ENCODE measurements around the gene TSPAN18.

Gene TSPAN18

GRCh38 chr11:44804449-44805437, 78.0 kb downstream of the TSPAN18 start:
- no peak for DNase-seq

DNA sequence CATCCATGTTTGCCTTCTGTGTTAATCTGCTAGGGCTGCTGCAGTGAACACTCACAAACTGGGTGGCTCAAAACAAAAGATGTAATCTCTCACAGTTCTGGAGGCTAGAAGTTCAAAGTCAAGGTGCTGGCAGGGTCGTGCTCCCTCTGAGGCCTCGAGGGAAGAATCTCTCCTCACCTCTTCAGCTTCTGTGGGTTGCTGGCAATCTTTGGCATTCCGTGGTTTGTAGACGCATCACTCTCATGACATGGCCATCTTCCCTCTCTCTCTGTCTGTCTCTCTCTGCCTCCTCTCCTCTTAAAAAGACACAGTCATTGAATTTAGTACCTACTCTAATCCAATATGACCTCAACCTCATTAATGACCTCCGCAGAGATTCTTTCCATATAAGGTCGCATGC, 78.8 kb downstream of the TSPAN18 start:
- no peak for DNase-seq

GRCh38 chr11:44808053-44808753, 81.4 kb downstream of the TSPAN18 start:
- no peak for DNase-seq

GRCh38 chr11:44809283-44809682, 82.5 kb downstream of the TSPAN18 start:
- DNase-seq, result no peak

GRCh38 chr11:44811841-44812448, 85.2 kb downstream of the TSPAN18 start:
- no peak for DNase-seq

GRCh38 chr11:44812971-44813370, 86.2 kb downstream of the TSPAN18 start:
- no peak for DNase-seq

DNA sequence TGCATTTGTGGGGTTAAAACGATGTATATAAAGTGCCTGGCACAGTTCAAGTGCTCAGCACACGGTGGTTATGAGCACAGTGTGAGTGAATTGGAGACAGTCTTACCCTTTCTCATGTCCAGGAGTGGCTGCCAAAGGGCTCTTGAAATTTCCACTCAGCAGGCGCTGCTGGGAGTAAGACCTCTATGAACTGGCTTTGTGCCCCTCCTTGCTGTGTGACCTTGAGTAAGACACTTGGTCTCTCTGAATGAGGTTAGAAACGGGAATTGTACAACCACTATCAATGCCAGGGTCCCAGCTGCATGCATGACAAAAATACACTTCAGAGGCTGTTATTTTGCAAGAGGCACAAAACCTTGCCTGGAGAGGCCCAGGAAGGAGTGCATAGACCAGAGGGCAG, 86.6 kb downstream of the TSPAN18 start:
- DNase-seq, result no peak

DNA sequence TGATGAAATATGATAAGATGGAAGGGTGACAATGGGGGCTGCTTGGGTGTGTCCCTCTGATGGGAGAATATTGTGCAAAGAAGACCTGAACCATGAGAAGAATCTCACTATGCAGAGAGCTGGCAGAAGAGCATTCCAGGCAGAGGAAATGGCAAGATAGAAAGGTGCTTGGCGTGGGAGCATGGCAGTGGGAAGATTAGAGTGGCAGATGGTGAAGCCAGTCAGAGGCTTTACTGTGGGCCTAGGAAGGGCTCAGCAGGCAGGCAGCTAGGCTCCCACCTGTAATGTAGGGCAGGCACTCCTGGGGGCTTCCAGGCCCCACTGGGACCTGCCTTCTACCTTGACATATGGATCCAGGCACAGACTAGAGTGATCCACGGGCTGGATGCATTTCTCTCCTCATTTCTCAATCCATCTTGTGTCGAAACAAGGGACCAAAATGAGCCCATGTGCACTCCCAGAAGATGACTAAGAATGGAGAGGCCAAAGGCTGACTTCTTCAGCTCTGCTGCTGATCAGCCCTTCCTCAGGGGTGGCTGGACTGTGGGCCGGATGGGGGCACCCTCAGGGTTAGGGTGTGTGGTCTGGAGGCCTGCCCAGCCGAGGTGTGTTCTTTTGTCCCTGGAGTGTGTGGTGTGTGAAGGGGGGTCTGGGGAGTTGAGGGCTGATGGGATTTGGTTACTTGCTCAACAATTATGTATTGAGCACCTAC, 88.3 kb downstream of the TSPAN18 start:
- DNase-seq, result no peak

GRCh38 chr11:44815917-44816456, 89.2 kb downstream of the TSPAN18 start:
- no peak for DNase-seq

GRCh38 chr11:44816761-44817160, 90.0 kb downstream of the TSPAN18 start:
- DNase-seq, result no peak

GRCh38 chr11:44817207-44817949, 90.6 kb downstream of the TSPAN18 start:
- DNase-seq, result no peak

- DNase-seq, result no peak
These were observed 91.3 kb downstream of the TSPAN18 start for GRCh38 chr11:44818110-44818509.

GRCh38 chr11:44819346-44819745, 92.6 kb downstream of the TSPAN18 start:
- DNase-seq, result no peak

DNA sequence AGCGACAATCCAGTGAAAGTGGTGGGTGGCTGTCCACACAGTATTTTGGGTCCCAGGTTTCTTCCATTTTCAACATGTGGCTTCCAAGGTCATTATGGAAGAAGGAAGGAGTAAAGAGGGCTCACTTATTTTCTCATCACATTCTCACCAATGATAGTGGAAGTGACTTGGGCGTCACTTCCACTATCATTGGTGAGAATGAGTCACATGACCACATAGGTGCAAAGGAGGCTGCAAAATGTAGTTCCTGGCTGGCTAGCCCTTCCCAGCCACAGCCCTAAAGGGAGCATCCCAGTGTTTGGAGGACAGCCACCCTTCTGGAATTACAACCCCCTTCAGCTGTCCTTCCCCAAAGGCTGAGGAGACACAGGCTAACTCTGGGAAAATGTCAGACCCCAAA, 95.6 kb downstream of the TSPAN18 start:
- no peak for DNase-seq

- DNase-seq, result no peak
These were observed 96.2 kb downstream of the TSPAN18 start for GRCh38 chr11:44823006-44823405.

- DNase-seq, result no peak
These were observed 97.1 kb downstream of the TSPAN18 start for GRCh38 chr11:44823868-44824267.

GRCh38 chr11:44824300-44824704, 97.5 kb downstream of the TSPAN18 start:
- no peak for DNase-seq

GRCh38 chr11:44825058-44825785, 98.5 kb downstream of the TSPAN18 start:
- no peak for DNase-seq

GRCh38 chr11:44826922-44827643, 100.3 kb downstream of the TSPAN18 start:
- DNase-seq, result no peak

GRCh38 chr11:44828296-44828695, 101.5 kb downstream of the TSPAN18 start:
- no peak for DNase-seq
